ENCODE measurements around the gene C10orf67. TPM values are rescaled to one million over a fixed set of nuclear protein-coding genes. Genes with fewer than 3 reads are reported as not detected.
A peak's percentile ranks its signal among the peaks of the same experiment; 100 is the strongest.

Gene C10orf67
- total RNA-seq, 1 donor from 2014 or later, result 0.17 TPM

DNA sequence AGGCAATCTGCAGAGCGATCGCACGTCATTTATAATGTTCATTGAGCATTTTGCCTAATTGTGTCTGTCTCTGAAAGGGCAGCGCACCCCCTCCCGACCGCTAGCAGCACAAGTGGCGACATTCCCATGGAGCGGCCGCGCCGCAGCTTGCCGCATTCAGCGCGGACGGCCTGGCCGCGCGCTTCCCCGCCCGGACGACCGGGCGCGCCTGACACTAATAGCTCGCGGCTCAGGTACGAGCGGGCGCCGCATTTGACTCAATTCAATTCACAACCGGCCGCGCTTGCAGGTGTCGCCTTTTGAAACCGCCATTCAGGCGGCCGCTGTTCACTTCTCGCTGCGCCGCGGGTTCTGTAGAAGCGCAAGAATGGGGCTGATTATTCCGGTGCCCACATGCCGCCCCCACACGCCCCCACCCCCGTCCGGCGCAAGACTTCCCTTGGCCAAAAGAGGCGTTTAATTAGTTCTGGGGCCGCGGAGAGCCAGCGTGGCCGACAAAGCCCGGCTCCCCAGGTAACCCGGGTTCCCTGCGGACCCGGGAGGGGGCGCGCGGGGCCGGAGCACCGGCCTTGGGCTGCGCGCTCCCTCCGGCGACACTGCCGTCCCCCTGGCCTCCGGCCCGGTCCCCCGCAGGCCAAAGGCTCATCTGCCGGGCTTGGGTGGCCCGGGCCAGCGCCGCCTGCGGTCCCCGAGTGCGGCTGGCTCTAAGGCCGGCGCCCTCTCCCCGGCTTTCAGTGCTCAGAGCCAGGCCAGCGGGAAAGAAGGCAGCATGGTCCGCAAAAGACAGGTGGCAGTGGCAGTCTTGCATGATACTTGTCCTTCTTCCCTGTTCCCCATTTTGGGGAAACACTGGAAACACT lies 171.2 kb downstream of the C10orf67 start:
- Mint-ChIP-seq H3K27me3 (peaks cover 90% of the 10 kb centered on the region), H3K36me3 (no peaks in the 10 kb centered on the region), H3K9me3 (no peaks in the 10 kb centered on the region), H3K27ac (no peak overlapping the region), H3K4me1 (ENCODE audit: unreplicated experiment) (no peaks in the 10 kb centered on the region), H3K4me3 (peak overlapping the region; percentile 69)
- DNase-seq (ENCODE audit: extremely low spot score, unreplicated experiment), result no peak
- no peak for TF ChIP-seq CTCF (conservative IDR thresholded peaks at IDR 0.05)

DNA sequence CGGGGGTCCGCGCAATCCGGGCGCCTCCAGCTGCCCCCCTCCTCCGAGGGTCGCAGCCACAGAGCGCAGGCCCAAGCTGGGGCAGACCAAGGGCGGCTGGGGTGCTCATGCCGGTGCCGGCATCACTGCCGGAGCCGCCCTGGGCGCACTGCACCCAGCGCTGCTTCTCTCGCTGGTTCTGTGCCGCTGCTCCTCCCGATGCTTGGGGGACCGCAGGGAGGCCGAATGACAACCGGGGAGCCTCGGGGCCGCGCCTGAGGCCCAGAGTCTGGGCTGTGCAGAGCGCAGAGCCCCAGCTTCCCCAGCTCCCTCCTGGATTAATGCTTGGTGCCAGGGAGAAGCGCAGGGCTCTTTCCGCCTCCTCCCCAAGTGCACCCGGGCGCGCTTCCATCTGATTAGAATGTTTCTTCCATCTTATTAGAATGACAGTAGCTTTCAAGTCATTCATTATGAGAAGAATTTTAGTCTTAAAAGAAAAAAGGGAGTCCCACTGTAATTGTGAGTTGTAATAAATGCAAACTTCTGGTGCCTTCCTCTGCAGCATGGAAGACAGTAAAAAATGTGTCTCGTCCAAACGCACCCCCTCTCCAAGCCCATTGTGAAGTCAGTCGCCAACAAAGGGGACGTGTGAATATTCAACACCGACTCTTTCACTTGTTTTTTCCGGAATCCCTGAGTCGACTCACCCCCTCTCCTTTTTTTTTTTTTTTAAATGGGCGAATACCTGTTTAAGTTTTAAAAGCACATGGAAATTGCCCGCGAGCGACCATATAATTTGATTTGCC lies 172.0 kb downstream of the C10orf67 start:
- Mint-ChIP-seq H3K27me3 (peaks cover 90% of the 10 kb centered on the region), H3K9me3 (no peaks in the 10 kb centered on the region), H3K27ac (no peak overlapping the region), H3K4me1 (ENCODE audit: unreplicated experiment) (no peaks in the 10 kb centered on the region), H3K4me3 (peak overlapping the region; percentile 69), H3K36me3 (no peaks in the 10 kb centered on the region)
- no peak for TF ChIP-seq CTCF (conservative IDR thresholded peaks at IDR 0.05)
- DNase-seq (ENCODE audit: extremely low spot score, unreplicated experiment), result no peak

DNA sequence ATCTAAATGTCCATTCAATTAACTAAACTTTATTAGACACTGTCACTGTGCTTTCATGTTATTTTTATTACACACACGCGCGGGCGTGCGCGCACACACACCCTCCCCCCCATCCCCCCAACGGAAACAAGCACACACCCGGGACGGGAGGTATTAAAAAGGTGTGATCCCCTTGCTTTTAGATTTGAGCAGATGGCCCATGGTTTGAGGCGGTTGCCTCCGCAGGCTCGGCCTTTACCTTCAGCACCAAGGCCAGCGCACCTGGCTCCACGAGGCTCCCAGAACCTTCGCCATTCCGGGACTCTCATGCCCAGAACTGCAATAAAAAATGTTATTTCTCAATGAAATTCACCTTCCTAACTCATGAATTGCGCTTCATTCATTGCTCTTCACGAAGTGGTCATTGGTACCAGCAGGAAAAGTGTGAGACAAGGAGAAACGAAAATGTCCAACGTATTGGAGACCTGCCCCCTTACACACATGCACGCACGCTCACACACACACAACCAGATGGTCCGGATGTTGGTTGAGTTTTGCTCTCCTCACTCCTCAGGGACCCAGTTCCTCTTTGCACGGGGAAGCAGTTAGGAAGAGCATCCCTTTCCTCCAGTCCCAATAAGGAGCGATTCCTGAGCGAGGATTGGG lies 173.2 kb downstream of the C10orf67 start:
- Mint-ChIP-seq H3K9me3 (no peaks in the 10 kb centered on the region), H3K36me3 (no peaks in the 10 kb centered on the region), H3K27me3 (peaks cover 90% of the 10 kb centered on the region), H3K27ac (no peak overlapping the region), H3K4me1 (ENCODE audit: unreplicated experiment) (no peaks in the 10 kb centered on the region), H3K4me3 (no peak overlapping the region)
- no peak for TF ChIP-seq CTCF (conservative IDR thresholded peaks at IDR 0.05)
- no peak for DNase-seq (ENCODE audit: extremely low spot score, unreplicated experiment)

DNA sequence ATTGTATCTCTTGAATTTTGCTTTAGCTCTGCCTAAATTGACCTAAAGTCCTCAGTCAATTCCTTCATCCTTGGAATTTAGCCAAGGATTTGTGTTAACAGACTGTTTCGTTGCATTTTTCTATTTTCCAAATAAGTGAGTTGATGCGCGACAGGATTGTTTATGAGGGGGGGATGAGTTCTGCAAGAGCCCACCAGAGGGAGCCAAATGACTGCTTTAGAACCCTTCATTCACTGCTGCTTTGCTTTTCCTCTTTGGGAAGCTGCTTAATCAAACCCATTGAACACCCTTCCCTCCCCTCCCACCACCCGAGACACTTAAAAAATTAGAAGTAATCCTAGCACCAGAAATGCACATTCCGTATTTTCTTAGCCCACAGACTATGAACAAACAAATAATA lies 186.2 kb downstream of the C10orf67 start:
- peaks cover 7% of the 10 kb centered on the region for H3K4me1 Mint-ChIP-seq (ENCODE audit: unreplicated experiment)
- H3K27me3 Mint-ChIP-seq, result peaks cover 69% of the 10 kb centered on the region
- no peak overlapping the region for H3K27ac Mint-ChIP-seq
- no peak for DNase-seq (ENCODE audit: extremely low spot score, unreplicated experiment)
- H3K9me3 Mint-ChIP-seq, result no peaks in the 10 kb centered on the region
- TF ChIP-seq CTCF (conservative IDR thresholded peaks at IDR 0.05), result peak; percentile 90
- peak overlapping the region; percentile 30 for H3K4me3 Mint-ChIP-seq
- no peaks in the 10 kb centered on the region for H3K36me3 Mint-ChIP-seq

- H3K4me3 Mint-ChIP-seq, result peak overlapping the region; percentile 30
- H3K27ac Mint-ChIP-seq, result no peak overlapping the region
- peaks cover 64% of the 10 kb centered on the region for H3K27me3 Mint-ChIP-seq
- no peak for TF ChIP-seq CTCF (conservative IDR thresholded peaks at IDR 0.05)
- no peak for DNase-seq (ENCODE audit: extremely low spot score, unreplicated experiment)
- H3K36me3 Mint-ChIP-seq, result no peaks in the 10 kb centered on the region
- no peaks in the 10 kb centered on the region for H3K9me3 Mint-ChIP-seq
- H3K4me1 Mint-ChIP-seq (ENCODE audit: unreplicated experiment), result peaks cover 7% of the 10 kb centered on the region
These were observed 186.8 kb downstream of the C10orf67 start for GRCh38 chr10:23157691-23158369.
